Measurements from ENCODE around the gene ATXN2L.
A peak's percentile ranks its signal among the peaks of the same experiment; 100 is the strongest.
"Not testable (repeated sequence)": the region's sequence is repeated elsewhere in the genome, so short reads cannot be mapped to it uniquely, and the experiment has no call there.

The ATXN2L gene

GRCh38 chr16:28845761-28846079, 22.9 kb downstream of the ATXN2L start:
- Mint-ChIP-seq H3K36me3 (peaks cover 9% of the 10 kb centered on the region), H3K27me3 (no peaks in the 10 kb centered on the region), H3K4me3 (peak overlapping the region; percentile 94), H3K27ac (peak overlapping the region; percentile 92), H3K4me1 (peaks cover 26% of the 10 kb centered on the region), H3K9me3 (no peaks in the 10 kb centered on the region)
- DNase-seq (ENCODE audit: low spot score in 2 of 2): no peak
- no peak for ATAC-seq (ENCODE audit: low read depth)

DNA sequence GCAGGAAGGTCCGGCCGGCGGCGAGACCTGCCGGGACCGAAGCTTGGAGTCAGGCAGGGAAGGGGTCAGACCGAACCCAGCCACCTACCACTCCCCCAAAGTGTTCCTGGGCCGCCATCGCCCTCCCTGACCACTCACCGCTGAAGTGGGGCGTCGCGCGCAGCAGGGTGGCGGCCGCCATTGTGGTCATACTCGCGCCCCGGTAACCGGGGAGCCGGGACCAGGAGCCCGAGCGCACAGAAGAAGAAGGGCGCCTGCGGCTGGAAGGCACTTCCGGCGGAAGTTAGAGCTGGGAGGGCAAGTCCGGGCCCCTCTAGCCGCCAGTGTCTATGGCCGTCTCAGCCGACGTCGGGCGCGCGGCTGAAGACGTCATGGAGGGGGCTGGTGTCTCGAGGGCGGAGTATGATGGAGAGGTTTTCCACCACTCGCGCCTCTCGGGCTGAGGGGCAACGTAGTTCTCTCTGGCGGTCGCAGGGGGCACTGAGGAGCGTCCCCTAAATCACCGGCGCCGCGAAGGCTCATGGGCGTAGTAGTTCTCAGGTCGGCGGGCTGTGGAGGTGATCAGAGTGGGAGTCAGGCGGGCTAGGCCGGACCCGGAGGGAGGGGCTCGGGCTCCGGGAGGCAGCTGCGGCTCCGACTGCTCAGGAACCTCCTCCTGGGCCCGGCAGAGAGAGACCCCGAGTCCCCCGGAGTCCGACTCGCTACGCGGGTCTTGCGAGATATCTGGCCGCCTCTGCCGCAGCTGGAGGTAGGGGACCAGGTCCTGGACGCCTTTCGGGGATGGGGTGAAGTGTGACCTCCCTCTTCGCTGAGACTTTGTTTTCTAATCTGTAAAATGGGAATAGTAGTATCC, 23.5 kb downstream of the ATXN2L start, which contains the start of gene TUFM:
Gene TUFM (minus strand): TSS at position 269 of the 853 bp plus-strand sequence. CDS start 79 bp downstream, at position 190.
- ATAC-seq (ENCODE audit: low read depth) (peak; percentile 93), DNase-seq (ENCODE audit: low spot score in 2 of 2) (peak; percentile 94 to 98)
- H3K9me3 Mint-ChIP-seq: no peaks in the 10 kb centered on the region
- H3K27ac Mint-ChIP-seq: peak within 1 kb of the TSS; percentile 92
- H3K36me3 Mint-ChIP-seq: peaks cover 9% of the 10 kb centered on the region
- H3K4me3 Mint-ChIP-seq: peak within 1 kb of the TSS; percentile 94
- no peaks in the 10 kb centered on the region for H3K27me3 Mint-ChIP-seq
- peaks cover 28% of the 10 kb centered on the region for H3K4me1 Mint-ChIP-seq

- no peak for ATAC-seq (ENCODE audit: low read depth)
- peak in 1 of 2 donors; percentile 24 for DNase-seq (ENCODE audit: low spot score in 2 of 2)
- H3K4me3 Mint-ChIP-seq: peak overlapping the region; percentile 94
Measured at GRCh38 chr16:28846933-28847273, 24.1 kb downstream of the ATXN2L start.

DNA sequence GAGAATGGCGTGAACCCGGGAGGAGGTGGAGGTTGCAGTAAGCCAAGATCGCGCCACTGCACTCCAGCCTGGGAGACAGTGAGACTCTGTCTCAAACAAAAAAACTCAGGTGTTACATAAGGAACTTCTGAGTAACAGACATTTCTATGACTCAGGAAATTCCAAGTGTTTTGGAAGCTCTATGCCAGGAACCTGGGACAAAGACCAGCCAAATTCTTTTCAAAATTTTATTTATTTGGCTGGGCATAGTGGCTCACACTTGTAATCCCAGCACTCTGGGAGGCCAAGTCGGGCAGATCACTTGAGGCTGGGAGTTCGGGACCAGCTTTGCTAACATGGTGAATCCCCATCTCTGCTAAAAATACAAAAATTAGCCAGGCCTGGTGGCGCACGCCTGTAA, 35.6 kb downstream of the ATXN2L start:
- H3K4me3 Mint-ChIP-seq: no peak overlapping the region
- H3K27ac Mint-ChIP-seq: no peak overlapping the region
- no peaks in the 10 kb centered on the region for H3K9me3 Mint-ChIP-seq
- ATAC-seq (ENCODE audit: low read depth) (no peak), DNase-seq (ENCODE audit: low spot score in 2 of 2) (no peak)
- H3K4me1 Mint-ChIP-seq: peaks cover 5% of the 10 kb centered on the region
- no peaks in the 10 kb centered on the region for H3K27me3 Mint-ChIP-seq
- no peaks in the 10 kb centered on the region for H3K36me3 Mint-ChIP-seq

More at GRCh38 chr16:28846933-28847273, 24.1 kb downstream of the ATXN2L start:
- Mint-ChIP-seq H3K27ac (peak overlapping the region; percentile 92), H3K9me3 (no peaks in the 10 kb centered on the region), H3K4me1 (peaks cover 28% of the 10 kb centered on the region), H3K36me3 (peaks cover 9% of the 10 kb centered on the region), H3K27me3 (no peaks in the 10 kb centered on the region)

DNA sequence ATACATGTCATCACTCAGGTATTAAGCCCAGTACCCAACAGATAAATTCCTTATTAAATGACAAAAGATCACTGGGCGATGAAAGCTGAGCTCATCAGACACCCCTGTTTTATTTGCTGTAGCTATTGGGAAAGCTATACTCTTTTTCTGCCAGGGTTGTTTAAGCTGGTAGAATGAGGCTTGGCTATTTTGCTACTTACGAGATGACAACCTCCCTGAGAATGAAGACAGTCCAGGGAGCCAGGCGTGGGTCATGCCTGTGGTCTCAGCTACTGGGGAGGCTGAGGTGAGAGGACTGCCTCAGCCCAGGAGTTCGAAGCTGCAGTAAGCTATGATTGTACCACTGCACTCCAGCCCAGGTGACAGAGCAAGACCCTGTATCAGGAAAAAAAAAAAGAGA, 36.5 kb downstream of the ATXN2L start:
- Mint-ChIP-seq H3K4me3 (no peak overlapping the region), H3K36me3 (no peaks in the 10 kb centered on the region), H3K9me3 (no peaks in the 10 kb centered on the region), H3K4me1 (peaks cover 8% of the 10 kb centered on the region), H3K27ac (peak overlapping the region; percentile 40), H3K27me3 (no peaks in the 10 kb centered on the region)
- ATAC-seq (ENCODE audit: low read depth) (no peak), DNase-seq (ENCODE audit: low spot score in 2 of 2) (no peak)

- no peak for ATAC-seq (ENCODE audit: low read depth)
- no peaks in the 10 kb centered on the region for H3K27me3 Mint-ChIP-seq
- peak overlapping the region; percentile 91 for H3K4me3 Mint-ChIP-seq
- peak in 1 of 2 donors; percentile 32 for DNase-seq (ENCODE audit: low spot score in 2 of 2)
- no peaks in the 10 kb centered on the region for H3K9me3 Mint-ChIP-seq
- H3K4me1 Mint-ChIP-seq: peaks cover 24% of the 10 kb centered on the region
- peak overlapping the region; percentile 91 for H3K27ac Mint-ChIP-seq
- H3K36me3 Mint-ChIP-seq: peaks cover 9% of the 10 kb centered on the region
Measured at GRCh38 chr16:28863929-28864793, 41.4 kb downstream of the ATXN2L start.

DNA sequence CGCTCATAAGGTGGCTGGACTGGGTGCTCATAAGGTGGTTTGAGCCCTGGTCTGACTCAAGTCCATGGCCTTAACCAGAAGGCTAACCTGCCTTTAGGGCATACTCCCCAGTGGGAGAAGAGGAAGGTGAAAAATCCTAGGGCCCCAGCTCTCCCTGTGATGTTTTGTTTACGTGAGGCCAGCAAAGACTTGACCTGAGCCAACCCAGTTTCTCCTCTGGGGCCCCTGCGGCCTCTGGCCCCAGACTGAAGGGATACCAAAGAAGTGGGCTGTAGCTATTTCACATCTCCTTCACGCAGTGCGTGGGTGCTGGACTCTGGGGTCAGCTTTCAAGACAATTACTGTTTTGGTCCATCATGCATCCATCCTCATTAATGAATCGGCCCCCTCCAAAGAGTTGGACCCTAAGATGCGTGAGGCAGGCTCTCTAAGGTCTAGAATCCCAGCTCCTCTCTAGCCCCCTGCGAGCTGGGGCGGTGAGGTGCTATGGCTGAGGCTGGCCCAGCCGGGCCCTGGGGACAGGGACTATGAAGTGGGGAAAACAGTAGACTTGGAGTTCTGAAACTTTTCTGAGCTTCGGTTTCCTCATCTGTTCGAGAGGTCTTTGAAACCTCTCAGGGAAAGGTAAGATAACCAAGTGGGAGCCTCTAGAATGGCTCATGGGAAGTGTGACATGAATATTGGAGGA, 42.3 kb downstream of the ATXN2L start:
- Mint-ChIP-seq H3K4me3 (peak overlapping the region; percentile 91), H3K4me1 (peaks cover 22% of the 10 kb centered on the region)

DNA sequence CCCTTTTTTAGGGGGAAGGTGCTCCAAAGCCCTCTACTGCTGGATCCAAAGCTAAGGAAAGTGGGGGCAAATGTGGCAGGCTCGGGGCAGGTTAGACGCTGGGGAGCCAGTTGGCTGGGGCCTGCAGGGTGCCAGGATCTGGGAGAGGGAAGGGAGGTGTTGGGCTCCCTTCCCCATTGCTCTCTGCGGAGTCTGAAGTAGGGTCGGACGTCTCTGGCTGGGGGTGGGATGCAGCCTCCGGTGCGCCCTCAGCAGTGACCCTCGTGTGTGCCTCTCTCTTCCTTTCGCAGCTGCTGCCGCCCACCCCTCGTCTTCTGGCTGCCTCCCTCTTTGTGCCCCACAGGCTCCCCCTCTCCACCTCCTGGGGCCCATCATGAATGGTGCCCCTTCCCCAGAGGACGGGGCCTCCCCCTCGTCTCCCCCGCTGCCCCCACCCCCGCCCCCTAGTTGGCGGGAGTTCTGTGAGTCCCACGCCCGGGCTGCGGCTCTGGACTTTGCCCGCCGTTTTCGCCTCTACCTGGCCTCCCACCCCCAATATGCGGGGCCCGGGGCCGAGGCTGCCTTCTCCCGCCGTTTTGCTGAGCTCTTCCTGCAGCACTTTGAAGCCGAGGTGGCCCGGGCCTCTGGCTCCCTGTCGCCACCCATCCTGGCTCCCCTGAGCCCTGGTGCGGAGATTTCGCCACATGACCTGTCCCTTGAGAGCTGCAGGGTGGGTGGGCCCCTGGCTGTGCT, 43.1 kb downstream of the ATXN2L start:
- peaks cover 22% of the 10 kb centered on the region for H3K4me1 Mint-ChIP-seq
- peaks cover 16% of the 10 kb centered on the region for H3K36me3 Mint-ChIP-seq
- H3K9me3 Mint-ChIP-seq: no peaks in the 10 kb centered on the region
- no peaks in the 10 kb centered on the region for H3K27me3 Mint-ChIP-seq
- no peak overlapping the region for H3K27ac Mint-ChIP-seq
- no peak overlapping the region for H3K4me3 Mint-ChIP-seq
- ATAC-seq (ENCODE audit: low read depth) (no peak), DNase-seq (ENCODE audit: low spot score in 2 of 2) (no peak)

More for the DNA sequence above, 42.3 kb downstream of the ATXN2L start:
- Mint-ChIP-seq H3K9me3 (no peaks in the 10 kb centered on the region), H3K27ac (peak overlapping the region; percentile 91), H3K27me3 (no peaks in the 10 kb centered on the region), H3K36me3 (peaks cover 13% of the 10 kb centered on the region)
- ATAC-seq (ENCODE audit: low read depth) (no peak), DNase-seq (ENCODE audit: low spot score in 2 of 2) (no peak)

GRCh38 chr16:28866454-28866804, 43.6 kb downstream of the ATXN2L start:
- DNase-seq (ENCODE audit: low spot score in 2 of 2) (no peak), ATAC-seq (ENCODE audit: low read depth) (no peak)
- H3K4me1 Mint-ChIP-seq: peaks cover 22% of the 10 kb centered on the region
- H3K36me3 Mint-ChIP-seq: peaks cover 16% of the 10 kb centered on the region
- no peaks in the 10 kb centered on the region for H3K27me3 Mint-ChIP-seq
- no peaks in the 10 kb centered on the region for H3K9me3 Mint-ChIP-seq
- no peak overlapping the region for H3K4me3 Mint-ChIP-seq
- H3K27ac Mint-ChIP-seq: no peak overlapping the region

GRCh38 chr16:28867241-28867640, 44.4 kb downstream of the ATXN2L start:
- Mint-ChIP-seq H3K9me3 (no peaks in the 10 kb centered on the region), H3K4me1 (peaks cover 22% of the 10 kb centered on the region), H3K27ac (no peak overlapping the region), H3K27me3 (no peaks in the 10 kb centered on the region), H3K36me3 (peaks cover 16% of the 10 kb centered on the region), H3K4me3 (no peak overlapping the region)
- ATAC-seq (ENCODE audit: low read depth) (no peak), DNase-seq (ENCODE audit: low spot score in 2 of 2) (no peak)

DNA sequence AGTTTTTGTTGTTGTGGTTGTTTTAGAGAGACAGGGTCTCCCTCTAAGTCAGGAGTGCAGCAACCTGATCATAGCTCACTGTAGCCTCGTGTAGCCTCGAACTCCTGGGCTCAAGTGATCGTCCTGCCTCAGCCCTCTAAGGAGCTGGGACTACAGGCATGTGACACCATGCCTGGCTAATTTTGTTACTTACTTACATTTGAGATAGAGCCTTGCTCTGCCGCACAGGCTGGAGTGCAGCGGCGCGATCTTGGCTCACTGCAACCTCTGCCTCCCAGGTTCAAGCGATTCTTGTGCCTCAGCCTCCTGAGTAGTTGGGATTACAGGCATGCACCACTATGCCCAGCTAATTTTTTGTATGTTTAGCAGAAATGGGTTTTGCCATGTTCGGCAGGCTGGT, 44.8 kb downstream of the ATXN2L start:
- not testable (repeated sequence) for H3K27ac Mint-ChIP-seq; DNase-seq (ENCODE audit: low spot score in 2 of 2)

DNA sequence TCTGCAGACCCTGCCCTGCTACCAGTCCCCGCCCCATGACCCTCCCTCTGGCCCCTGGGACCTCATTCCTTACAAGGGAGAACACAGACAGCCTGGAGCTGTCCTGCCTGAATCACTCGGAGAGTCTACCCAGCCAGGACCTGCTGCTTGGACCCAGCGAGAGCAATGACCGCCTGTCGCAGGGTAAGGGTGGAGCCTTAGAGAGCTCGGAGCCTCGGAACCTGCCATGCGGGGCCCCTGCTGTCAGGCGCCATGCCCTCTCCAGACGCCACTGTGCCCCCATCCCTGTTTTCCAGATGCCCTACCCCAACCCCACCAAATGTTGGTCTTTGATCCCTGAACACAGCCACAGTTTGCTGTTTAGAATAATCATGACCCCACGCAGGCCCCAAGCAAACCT, 46.4 kb downstream of the ATXN2L start:
- ATAC-seq (ENCODE audit: low read depth) (no peak), DNase-seq (ENCODE audit: low spot score in 2 of 2) (no peak)
- Mint-ChIP-seq H3K36me3 (peaks cover 16% of the 10 kb centered on the region), H3K4me3 (no peak overlapping the region), H3K4me1 (peaks cover 20% of the 10 kb centered on the region), H3K9me3 (no peaks in the 10 kb centered on the region), H3K27ac (no peak overlapping the region), H3K27me3 (no peaks in the 10 kb centered on the region)

More for the DNA sequence above, 44.8 kb downstream of the ATXN2L start:
- Mint-ChIP-seq H3K36me3 (peaks cover 16% of the 10 kb centered on the region), H3K4me1 (peaks cover 25% of the 10 kb centered on the region)
- not testable (repeated sequence) for H3K27me3 Mint-ChIP-seq; H3K4me3 Mint-ChIP-seq; ATAC-seq (ENCODE audit: low read depth); H3K9me3 Mint-ChIP-seq

DNA sequence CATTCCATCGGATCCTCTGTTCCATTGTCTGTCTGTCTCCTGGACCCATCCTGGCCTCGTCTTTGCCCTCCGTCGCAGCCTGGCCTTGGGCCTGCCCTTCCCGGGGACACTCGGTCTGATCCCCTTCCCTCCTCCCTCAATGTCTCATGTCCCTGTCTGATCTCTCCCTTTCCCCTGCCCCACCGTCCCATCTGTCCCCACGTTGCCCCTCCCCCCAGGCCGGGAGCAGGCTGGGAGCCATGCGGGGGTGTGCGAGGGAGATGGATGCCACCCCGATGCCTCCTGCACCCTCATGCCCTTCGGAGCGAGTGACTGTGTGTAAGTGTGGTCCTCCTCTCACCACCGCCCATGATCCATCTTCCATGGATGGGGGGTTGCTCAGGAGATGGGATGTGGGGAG, 50.2 kb downstream of the ATXN2L start:
- Mint-ChIP-seq H3K27ac (no peak overlapping the region), H3K9me3 (no peaks in the 10 kb centered on the region), H3K36me3 (peaks cover 8% of the 10 kb centered on the region), H3K27me3 (peaks cover 2% of the 10 kb centered on the region), H3K4me3 (no peak overlapping the region), H3K4me1 (peaks cover 4% of the 10 kb centered on the region)
- no peak for DNase-seq (ENCODE audit: low spot score in 2 of 2)
- ATAC-seq (ENCODE audit: low read depth): no peak

Data from memory B cell (primary cell).